PC-3 (cell line): Measurements from ENCODE around the gene ARHGAP24.

Source experiments
- EZH2phosphoT487 ChIP-seq: fragments of 300-600 bp; sonication (generic); IDR thresholded peaks from 2 replicates; pipeline ENCODE4 v1.6.1; 2018; ENCODE audit warnings: mild to moderate bottlenecking, antibody characterized with exemption, low read length, borderline replicate concordance
- TF ChIP-seq, protein P1 (sequence below): fragments of 300-600 bp; sonication (generic); conservative IDR thresholded peaks from 2 replicates; pipeline ENCODE4 v1.5.1; 2017; ENCODE audit warnings: antibody characterized with exemption, low read depth, mild to moderate bottlenecking, low read length

GRCh38 chr4:85477534-85477933 lies 2.6 kb downstream of the ARHGAP24 start:
- TF ChIP-seq, protein P1, sequence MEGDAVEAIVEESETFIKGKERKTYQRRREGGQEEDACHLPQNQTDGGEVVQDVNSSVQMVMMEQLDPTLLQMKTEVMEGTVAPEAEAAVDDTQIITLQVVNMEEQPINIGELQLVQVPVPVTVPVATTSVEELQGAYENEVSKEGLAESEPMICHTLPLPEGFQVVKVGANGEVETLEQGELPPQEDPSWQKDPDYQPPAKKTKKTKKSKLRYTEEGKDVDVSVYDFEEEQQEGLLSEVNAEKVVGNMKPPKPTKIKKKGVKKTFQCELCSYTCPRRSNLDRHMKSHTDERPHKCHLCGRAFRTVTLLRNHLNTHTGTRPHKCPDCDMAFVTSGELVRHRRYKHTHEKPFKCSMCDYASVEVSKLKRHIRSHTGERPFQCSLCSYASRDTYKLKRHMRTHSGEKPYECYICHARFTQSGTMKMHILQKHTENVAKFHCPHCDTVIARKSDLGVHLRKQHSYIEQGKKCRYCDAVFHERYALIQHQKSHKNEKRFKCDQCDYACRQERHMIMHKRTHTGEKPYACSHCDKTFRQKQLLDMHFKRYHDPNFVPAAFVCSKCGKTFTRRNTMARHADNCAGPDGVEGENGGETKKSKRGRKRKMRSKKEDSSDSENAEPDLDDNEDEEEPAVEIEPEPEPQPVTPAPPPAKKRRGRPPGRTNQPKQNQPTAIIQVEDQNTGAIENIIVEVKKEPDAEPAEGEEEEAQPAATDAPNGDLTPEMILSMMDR = no peak
- TF ChIP-seq EZH2phosphoT487 = no peak
